Gastrocnemius medialis (tissue), 4 donors: ENCODE results near the gene NXN.
"Not testable (repeated sequence)": the region's sequence is repeated elsewhere in the genome, so short reads cannot be mapped to it uniquely, and the experiment has no call there.

Source experiments
- POLR2A ChIP-seq, 2 donors: fragments of 450-650 bp; IDR thresholded peaks; one replicate each; pipeline ENCODE4 v1.6.1; 2017; ENCODE audit warnings: antibody characterized with exemption in 2 of 2, mild to moderate bottlenecking in 2 of 2, moderate library complexity in 2 of 2
- TF ChIP-seq, protein P1 (sequence below), 5 experiments: fragments of 450-650 bp in 3 of 5; fragments of 200-600 bp in 2 of 5; sonication (generic) in 2 of 5; IDR thresholded peaks in 4 of 5; conservative IDR thresholded peaks in 1 of 5; 1 replicate in 4 of 5; 2 replicates in 1 of 5; pipeline ENCODE4 v1.5.1; 2016 to 2019; ENCODE audit warnings: antibody characterized with exemption in 5 of 5, mild to moderate bottlenecking in 3 of 5, moderate library complexity in 3 of 5

DNA sequence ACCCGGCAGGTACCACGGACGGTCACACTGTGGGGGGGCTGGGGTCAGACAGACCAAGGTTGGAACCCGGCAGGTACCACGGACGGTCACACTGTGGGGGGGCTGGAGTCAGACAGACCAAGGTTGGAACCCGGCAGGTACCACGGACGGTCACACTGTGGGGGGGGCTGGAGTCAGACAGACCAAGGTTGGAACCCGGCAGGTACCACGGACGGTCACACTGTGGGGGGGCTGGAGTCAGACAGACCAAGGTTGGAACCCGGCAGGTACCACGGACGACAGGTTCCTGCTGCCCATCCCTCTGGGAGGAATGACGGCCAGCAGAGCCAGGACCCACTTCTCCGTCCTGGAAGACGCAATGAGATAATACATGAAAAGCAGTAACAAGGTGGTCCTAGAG lies 27.0 kb downstream of the NXN start:
- not testable (repeated sequence) for TF ChIP-seq POLR2A (IDR thresholded peaks at IDR 0.05)
- TF ChIP-seq, protein P1, sequence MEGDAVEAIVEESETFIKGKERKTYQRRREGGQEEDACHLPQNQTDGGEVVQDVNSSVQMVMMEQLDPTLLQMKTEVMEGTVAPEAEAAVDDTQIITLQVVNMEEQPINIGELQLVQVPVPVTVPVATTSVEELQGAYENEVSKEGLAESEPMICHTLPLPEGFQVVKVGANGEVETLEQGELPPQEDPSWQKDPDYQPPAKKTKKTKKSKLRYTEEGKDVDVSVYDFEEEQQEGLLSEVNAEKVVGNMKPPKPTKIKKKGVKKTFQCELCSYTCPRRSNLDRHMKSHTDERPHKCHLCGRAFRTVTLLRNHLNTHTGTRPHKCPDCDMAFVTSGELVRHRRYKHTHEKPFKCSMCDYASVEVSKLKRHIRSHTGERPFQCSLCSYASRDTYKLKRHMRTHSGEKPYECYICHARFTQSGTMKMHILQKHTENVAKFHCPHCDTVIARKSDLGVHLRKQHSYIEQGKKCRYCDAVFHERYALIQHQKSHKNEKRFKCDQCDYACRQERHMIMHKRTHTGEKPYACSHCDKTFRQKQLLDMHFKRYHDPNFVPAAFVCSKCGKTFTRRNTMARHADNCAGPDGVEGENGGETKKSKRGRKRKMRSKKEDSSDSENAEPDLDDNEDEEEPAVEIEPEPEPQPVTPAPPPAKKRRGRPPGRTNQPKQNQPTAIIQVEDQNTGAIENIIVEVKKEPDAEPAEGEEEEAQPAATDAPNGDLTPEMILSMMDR (IDR thresholded peaks at IDR 0.05 in 4 of 5, conservative IDR thresholded peaks at IDR 0.05 in 1 of 5), result not testable (repeated sequence)
